ENCODE results near the gene SNX33.

DNA sequence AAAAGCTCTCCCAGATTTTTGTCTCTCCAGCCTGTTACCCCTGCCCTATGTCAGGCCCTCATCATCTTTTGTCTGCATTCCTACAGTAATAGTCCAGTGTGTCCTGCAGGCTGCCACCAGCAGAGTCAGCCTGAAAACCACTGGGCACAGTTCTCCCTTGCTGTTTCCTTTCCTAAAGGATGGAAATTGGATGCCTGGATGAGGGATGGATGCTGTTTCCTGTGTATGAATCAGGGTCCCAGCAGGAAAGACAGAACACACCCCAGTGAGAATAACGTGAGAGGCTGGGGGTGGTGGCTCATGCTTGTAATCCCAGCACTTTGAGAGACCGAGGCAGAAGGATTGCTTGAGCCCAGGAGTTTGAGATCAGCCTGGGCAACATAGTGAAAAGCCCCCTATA, 3.3 kb upstream of the SNX33 start:
- no peak for TF ChIP-seq NPAS2 (CRISPR knock-in tag; IDR thresholded peaks at IDR 0.05; ENCODE audit: borderline replicate concordance)
- TF ChIP-seq, protein P1, sequence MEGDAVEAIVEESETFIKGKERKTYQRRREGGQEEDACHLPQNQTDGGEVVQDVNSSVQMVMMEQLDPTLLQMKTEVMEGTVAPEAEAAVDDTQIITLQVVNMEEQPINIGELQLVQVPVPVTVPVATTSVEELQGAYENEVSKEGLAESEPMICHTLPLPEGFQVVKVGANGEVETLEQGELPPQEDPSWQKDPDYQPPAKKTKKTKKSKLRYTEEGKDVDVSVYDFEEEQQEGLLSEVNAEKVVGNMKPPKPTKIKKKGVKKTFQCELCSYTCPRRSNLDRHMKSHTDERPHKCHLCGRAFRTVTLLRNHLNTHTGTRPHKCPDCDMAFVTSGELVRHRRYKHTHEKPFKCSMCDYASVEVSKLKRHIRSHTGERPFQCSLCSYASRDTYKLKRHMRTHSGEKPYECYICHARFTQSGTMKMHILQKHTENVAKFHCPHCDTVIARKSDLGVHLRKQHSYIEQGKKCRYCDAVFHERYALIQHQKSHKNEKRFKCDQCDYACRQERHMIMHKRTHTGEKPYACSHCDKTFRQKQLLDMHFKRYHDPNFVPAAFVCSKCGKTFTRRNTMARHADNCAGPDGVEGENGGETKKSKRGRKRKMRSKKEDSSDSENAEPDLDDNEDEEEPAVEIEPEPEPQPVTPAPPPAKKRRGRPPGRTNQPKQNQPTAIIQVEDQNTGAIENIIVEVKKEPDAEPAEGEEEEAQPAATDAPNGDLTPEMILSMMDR (IDR thresholded peaks at IDR 0.05) = no peak
- no peak for TF ChIP-seq CEBPB (IDR thresholded peaks at IDR 0.05)
- no peak for TF ChIP-seq POLR2A (IDR thresholded peaks at IDR 0.05; ENCODE audit: low read length)
- no peak for TF ChIP-seq MYC (IDR thresholded peaks at IDR 0.05; ENCODE audit: borderline replicate concordance, low read length)
- no peak for TF ChIP-seq BHLHE40 (IDR thresholded peaks at IDR 0.05; ENCODE audit: low read depth, low read length)
- no peak for TF ChIP-seq NR3C1 (IDR thresholded peaks at IDR 0.05)
- TF ChIP-seq MAZ (IDR thresholded peaks at IDR 0.05; ENCODE audit: borderline replicate concordance, low read depth, low read length) = no peak

Measured in A549 (cell line).